Epithelial cell of proximal tubule (primary cell): Measurements from ENCODE around the gene PDZD8. TPM values are rescaled to one million over a fixed set of nuclear protein-coding genes. Genes with fewer than 3 reads are reported as not detected.

Source experiments
- DNase-seq: peaks from one replicate; pipeline ENCODE4 v3.0.0-alpha.2; 2011; ENCODE audit warnings: low read depth
- H3K4me3 ChIP-seq: 2 replicates; pipeline ENCODE4 v1.5.1; 2011; ENCODE audit warnings: low read depth, mild to moderate bottlenecking, low read length
- total RNA-seq: library from RNA; depleted of rRNA; stranded (reverse); fragments of >200 nt; gene quantifications from 2 replicates; pipeline ENCODE4 v1.2.3, GENCODE V29; 2015
- TF ChIP-seq, protein P1 (sequence below): conservative IDR thresholded peaks from 2 replicates; pipeline ENCODE4 v1.5.1; 2012; ENCODE audit warnings: low read depth, mild to moderate bottlenecking, low read length

Gene PDZD8
- total RNA-seq, 1 donor from 2014 or later = 23.6 TPM

DNA sequence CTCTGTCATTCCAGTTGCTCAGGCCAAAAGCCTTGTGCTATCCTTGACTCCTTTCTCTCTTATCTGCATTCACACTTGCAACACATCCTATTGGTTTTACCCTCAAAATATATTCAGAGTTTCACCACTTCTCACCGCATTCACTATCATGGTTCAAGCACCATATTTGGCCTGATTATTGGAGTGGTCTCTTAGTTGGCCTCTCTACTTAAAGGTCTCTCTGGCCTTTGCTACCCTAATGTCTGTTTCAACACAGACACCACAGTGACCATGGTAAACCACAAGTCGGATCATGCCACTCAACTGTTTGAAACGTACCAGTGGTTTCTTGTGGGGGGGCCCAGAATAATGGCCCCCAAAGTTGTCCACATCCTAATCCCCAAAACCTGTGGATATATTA is 15.2 kb upstream of the PDZD8 start:
- DNase-seq = no peak
- H3K4me3 ChIP-seq = no peak overlapping the region
- TF ChIP-seq, protein P1, sequence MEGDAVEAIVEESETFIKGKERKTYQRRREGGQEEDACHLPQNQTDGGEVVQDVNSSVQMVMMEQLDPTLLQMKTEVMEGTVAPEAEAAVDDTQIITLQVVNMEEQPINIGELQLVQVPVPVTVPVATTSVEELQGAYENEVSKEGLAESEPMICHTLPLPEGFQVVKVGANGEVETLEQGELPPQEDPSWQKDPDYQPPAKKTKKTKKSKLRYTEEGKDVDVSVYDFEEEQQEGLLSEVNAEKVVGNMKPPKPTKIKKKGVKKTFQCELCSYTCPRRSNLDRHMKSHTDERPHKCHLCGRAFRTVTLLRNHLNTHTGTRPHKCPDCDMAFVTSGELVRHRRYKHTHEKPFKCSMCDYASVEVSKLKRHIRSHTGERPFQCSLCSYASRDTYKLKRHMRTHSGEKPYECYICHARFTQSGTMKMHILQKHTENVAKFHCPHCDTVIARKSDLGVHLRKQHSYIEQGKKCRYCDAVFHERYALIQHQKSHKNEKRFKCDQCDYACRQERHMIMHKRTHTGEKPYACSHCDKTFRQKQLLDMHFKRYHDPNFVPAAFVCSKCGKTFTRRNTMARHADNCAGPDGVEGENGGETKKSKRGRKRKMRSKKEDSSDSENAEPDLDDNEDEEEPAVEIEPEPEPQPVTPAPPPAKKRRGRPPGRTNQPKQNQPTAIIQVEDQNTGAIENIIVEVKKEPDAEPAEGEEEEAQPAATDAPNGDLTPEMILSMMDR = no peak

DNA sequence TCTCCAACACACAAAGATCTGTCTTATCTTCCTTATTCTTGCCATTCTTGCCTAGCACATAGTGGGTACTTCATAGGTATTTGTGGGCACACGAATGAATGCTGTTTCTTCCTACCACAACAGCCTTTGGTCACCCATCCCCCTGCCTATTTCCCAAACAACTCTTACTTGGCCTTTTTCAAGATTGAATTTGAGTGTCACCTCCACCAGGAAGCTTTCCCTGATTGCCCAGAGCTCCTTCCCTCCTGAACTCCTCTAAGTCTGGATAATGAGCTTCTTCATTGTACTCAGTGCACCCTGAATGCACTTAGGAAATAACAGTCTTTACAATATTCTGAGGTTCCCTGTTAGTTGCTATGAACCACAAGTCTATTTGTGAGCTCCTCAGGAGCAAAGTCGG is 11.6 kb upstream of the PDZD8 start:
- no peak overlapping the region for H3K4me3 ChIP-seq
- no peak for DNase-seq
- TF ChIP-seq, protein P1 = no peak

DNA sequence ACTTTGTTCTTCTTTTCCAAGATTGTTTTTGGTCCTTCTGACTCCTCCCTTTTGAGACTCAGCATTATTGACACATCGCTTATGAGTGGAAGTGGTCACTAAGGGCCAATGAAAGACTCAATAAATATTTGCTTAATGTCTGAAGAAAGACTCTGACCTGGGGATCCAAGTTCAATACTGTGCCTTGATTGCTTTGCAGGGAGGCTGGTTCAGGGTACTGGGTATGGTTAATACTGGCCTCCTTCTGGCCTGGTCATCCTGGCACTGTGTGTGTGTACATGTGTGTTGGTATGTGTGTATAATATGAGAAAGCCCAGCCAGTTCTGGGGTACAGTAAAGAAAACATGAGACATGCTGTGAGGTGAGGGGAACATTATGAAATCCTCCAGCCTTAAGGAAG is 7.6 kb upstream of the PDZD8 start:
- TF ChIP-seq, protein P1 = no peak
- no peak overlapping the region for H3K4me3 ChIP-seq
- no peak for DNase-seq

DNA sequence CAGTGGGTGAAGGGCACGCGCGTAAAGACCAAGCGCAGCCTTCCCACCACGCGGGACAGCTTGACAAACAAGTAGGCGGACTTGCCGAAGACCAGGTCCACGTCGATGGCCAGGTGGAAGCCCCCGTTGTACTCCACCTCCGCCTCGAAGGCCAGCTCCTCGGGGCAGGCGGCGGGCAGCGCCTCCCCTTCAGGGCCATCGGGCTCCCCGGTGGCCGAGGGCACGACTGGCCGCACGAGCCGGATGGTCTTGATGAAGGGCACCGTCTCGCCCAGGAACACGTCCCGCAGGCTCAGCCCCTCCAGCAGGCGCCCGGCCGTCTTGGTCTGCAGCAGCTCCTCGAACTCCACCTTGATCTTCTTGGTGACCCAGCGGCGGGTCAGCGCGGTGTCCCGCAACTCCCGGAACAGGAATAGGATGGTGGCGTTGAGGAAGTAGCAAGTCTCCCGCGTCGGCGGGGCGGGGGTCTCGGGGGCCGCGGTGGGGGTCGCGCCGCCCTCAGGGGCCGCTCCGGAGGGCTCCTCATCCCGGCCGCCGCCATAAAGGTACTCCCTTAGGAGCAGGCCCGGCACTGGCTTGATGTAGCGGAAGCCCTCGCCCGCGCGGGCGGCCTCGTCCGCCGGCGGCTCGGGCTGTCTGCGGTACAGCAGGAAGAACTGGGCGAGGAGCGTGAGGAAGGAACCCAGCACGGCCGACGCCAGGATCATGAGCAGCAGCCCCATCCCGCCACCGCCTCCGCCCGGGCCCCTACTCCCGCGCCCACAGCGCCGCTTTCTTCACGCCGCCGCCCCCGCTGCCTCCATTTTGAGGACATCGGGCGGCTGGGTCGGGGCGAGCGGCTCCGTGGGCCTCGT is 507 bp downstream of the PDZD8 start:
- DNase-seq = no peak
- peak overlapping the region; percentile 98 for H3K4me3 ChIP-seq
- TF ChIP-seq, protein P1 = no peak

DNA sequence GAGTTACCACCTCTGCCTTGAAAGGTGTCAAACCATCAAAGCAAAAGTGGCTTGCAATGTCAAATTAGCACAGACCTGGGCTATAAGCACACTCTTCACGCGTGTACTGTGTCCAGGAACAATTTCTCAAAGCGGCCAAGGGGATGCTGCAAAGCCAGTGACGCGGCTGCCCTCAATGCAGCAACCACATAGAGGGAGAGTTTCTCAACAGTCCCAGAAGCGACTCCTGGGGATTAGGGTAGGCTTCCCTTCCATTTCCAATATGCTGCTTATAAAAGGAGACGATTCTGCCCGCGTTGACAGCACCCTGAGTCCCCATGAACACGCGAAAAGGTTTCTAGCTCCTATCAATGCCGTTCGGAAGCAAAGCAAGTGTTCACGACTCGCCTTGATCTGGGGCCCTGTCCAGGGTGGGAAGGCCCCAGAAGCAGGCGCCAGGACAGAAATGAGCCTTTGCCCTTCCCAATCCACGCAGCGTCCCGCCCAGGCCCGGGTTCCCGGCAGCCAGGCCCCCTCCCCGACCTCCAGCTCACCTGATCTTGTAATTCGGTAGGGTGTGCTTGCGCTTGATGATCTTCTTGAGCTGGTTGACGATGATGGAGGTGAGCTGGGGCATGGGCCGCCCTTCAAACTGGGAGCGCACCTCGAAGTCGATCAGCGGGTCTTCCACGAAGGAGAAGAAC is 1.3 kb downstream of the PDZD8 start:
- TF ChIP-seq, protein P1 = no peak
- peak overlapping the region; percentile 98 for H3K4me3 ChIP-seq
- no peak for DNase-seq

DNA sequence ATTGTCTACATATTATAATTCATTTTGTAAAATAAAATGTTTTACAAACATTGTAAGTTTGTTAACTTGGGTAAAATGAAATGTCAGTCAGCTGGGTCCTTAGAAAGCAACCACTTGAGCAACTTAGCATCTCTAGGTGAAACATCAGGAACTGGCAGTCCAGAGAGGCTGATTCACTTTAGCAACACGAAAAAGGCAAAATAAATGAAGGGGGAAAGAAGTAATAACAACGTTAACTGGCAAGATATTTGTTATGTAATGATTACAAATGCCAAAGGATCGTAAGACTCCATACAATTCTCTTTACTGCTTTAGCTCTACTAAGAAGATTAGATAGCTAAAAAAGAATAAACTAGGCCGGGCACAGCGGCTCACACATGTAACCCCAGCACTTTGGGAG is 5.0 kb downstream of the PDZD8 start:
- no peak for DNase-seq
- TF ChIP-seq, protein P1 = no peak
- peak overlapping the region; percentile 2 for H3K4me3 ChIP-seq
